ENCODE results near the gene NEK7.
"Not testable (repeated sequence)": the region's sequence is repeated elsewhere in the genome, so short reads cannot be mapped to it uniquely, and the experiment has no call there.

NEK7 gene

DNA sequence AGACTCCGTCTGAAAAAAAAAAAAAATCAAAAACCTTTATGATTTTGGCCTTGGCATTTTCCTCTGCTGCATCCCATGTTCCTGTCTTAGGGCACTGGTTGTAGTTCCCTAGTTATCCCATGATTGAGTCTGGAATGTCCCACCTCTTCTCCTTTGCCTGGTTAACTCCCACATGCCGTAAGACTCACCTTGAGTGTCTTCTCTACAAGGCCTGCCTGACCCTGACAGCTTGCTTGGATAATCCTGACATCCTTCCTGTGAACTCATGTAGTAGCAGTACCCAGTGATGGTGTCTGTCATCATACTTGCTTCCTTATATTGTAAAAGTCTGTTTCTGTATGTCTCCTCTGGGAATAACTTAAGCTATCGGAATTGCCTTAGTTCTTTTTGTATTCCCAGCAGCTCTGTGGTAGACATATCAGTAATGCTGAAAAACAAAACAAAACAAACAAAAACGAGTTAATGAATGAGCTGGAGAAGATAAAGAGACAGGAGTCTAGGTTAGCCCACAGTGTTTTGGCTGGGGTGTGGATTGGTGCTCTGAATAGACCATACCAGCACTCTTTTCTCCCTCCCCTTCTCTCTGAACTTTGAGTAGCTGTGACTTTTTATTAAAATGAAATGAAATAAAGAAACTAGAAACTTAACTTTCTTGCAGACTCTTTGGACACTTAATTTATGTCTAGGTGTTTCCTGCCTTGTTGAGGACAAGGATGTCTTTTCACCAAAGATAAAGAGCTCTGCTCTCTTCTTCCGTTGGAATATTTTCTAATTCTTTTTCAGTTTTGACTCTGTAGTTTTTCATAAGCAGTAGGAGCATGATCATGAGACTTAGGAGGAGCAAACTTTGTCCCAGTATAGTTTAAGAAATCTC is 15.1 kb downstream of the NEK7 start:
- no peak for DNase-seq

DNA sequence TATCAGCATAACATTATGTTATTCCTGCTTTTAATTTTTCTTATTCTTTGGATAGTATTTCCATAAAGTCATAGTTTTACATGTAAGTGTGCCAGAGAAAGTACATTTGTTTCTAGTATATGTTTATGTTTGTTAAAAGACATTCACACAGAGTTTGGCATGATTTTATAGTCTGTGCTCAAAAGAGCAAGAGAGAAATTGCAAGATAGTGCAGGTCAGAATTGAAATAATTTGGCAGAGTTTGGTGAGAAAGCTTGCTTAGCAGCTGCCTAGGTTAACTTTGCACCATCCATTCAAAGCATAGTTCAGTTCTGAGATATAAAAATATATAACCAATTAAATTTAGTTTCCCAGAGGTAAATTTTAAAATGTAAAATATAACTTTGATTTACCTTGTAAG is 17.0 kb downstream of the NEK7 start:
- DNase-seq, result no peak

GRCh38 chr1:198174297-198174696 is 17.5 kb downstream of the NEK7 start:
- DNase-seq, result no peak

- no peak for DNase-seq
Measured at GRCh38 chr1:198175423-198176170, 18.8 kb downstream of the NEK7 start.

DNA sequence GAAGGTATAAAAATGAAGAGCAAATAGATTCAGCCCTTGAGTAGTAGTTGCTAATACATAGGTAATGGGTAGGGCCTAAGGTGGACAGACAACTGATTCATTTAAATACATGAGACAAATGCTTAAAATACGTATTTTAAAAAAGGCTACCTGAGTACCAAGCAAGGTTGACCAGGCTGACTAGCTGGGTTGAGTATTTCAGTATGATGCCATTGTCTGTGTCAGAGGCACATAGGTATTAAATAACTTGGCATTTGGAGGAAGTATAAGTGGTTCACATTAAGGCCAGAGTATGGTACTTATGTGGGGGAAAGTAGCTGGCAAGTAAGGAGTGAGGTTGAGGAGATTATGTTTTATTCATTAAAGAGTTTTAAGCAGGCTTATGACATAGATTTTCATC is 19.4 kb downstream of the NEK7 start:
- no peak for DNase-seq

GRCh38 chr1:198177546-198177945 is 20.7 kb downstream of the NEK7 start:
- no peak for DNase-seq

- no peak for DNase-seq
Measured at GRCh38 chr1:198178615-198179014, 21.8 kb downstream of the NEK7 start.

DNA sequence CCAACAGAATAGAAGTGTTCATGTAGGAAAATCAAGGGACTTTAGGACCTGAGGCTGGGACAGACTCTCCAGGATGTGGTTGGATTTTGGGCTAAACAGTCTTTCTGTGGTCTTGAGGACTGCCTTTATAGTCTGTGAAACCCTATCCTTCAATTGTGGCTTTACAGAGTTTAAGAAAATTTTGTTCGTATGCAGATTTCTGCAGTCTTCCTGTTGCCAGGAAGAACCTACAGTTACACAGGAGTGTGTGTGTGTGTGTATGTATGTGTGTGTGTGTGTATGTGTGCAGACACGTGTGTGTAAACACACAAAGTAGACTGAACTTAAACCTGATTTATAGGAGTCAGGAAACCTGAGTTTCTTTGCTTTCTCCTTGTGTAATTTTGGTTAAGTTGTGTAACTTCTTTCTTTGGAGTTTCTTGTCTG is 22.8 kb downstream of the NEK7 start:
- no peak for DNase-seq

- no peak for DNase-seq
Measured at GRCh38 chr1:198183605-198184004, 26.8 kb downstream of the NEK7 start.

- DNase-seq, result no peak
Measured at GRCh38 chr1:198184516-198184915, 27.7 kb downstream of the NEK7 start.

DNA sequence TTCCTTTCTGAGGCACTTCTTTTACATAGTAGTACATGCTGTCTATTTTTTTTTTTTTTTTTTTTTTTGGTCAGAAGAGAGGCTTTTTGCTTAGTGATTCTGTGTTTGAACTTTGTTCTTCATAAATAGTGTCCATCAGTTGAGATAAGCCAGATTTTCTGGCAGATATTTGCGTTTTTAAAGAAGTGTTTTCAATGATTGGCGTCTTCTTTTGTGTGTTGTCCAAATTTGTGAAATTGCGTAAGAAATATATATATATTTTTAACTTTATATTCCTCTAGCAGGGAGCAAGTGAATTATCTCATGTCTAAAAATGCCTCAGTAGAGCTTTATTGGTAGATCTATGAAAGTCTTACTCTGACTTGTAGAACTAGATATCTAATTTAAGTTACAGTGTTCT is 28.3 kb downstream of the NEK7 start:
- DNase-seq, result no peak

DNA sequence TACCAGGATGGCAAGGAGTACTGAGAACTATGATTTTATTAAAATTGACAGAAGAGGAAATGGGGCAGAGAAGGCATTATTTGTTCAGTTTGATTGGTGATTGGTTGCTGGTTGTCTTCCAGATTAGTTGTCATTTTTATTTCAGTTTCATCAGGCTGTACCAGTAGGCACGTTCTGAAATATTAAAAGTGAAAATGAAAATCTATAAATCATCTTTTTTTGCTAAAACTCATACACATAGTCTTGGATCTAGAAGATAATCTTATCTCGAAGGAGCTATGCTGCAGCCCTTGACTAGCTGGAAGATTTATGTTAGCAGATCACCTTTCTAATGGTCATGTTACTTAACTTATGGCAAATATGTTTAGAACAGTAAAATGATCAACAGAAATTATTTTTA is 29.0 kb downstream of the NEK7 start:
- no peak for DNase-seq

DNA sequence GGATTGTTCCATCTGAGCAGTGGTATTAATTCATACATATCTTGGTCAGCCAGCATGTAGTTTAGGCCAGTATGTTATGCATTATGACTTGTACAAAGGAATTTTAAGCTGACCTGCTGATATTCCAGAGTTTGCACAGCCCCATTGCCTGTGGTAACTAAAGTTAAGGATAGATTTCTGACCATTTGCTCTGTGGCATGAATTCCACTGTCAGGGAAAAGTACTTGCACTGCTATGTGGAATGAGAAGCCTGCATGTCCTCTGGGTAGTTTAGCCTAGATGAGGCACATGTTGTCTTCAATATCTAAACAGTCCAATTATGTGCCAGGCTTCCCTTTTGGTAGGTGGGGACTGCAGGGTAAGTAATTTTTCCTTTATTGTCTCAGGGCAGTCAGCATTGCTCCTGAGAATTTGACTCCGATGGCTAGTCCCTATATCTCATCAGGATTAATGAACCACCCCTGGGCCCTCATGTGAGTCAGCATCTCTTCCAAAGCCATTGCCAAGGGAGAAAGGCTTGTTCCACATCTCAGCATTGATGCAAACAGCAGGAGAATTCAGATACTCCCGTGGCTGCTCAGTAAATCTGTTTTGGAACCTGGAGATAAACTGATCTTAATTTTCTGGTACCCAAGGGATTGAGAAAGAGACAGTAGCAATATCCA is 30.2 kb downstream of the NEK7 start:
- DNase-seq, result no peak

DNA sequence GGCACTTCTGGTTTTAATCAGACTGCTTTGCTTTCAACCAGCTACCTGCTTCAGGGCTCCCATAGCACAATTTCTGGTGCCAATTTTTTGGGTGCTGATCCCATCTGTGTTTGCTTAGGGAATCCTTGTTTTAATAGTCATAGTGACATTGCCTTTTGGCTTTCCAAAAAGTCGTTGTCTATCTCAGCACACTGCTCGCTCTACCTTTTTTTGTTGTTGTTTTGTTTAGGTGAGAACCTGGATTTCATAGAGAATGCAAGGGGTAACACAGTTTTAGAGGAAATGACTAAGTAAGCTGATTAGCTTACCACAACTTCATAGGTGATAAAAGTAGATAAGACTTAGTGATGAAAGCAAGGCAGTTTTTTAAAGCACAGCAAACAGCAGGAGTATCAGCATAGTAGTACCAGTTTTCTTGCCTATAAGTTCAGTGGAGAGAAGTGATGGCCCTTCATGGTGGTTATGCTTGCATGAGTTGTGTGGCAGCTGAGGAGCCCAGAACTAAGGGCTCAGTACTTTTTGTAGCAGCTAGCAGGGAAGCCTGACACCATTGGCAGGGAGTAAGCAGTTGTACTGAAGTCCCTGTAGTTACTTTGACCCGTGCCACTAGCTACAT is 31.3 kb downstream of the NEK7 start:
- DNase-seq, result no peak

- no peak for DNase-seq
Measured at GRCh38 chr1:198191117-198191516, 34.3 kb downstream of the NEK7 start.

DNA sequence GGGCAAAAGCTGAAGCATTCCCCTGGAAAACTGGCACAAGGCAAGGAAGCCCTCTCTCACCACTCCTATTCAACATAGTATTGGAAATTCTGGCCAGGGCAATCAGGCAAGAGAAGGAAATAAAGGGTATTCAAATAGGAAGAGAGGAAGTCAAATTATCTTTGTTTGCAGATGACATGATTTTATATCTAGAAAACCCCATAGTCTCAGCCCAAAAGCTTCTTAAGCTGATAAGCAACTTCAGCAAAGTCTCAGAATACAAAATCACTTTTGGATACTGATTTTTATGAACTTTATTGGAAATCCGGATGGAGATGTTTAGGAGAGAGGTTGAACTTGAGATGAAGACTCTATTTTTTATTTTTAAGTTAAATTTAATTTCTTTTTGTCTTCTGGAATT is 37.1 kb downstream of the NEK7 start:
- DNase-seq, result not testable (repeated sequence)

GRCh38 chr1:198196630-198197029 is 39.8 kb downstream of the NEK7 start:
- DNase-seq, result no peak

- no peak for DNase-seq
Measured at GRCh38 chr1:198197285-198197684, 40.5 kb downstream of the NEK7 start.

DNA sequence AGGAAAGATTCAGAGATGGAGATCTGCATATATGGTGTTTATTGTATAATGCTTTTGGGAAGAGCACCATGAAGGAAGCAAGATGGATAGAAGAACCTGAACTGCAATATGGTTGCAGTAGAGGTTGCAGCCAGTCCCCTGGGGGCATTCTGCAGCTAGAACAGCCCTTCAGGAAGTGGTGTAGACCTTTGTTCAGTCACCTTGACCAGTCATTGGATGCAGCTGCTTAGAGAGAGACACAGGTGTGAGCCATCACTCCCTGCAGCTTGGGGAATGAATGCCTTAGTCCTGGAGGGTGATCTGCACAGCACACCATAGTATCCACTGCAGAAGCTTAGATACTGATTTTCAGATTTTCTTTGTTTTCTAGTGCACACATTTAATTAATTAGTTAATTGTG is 42.3 kb downstream of the NEK7 start:
- no peak for DNase-seq

DNA sequence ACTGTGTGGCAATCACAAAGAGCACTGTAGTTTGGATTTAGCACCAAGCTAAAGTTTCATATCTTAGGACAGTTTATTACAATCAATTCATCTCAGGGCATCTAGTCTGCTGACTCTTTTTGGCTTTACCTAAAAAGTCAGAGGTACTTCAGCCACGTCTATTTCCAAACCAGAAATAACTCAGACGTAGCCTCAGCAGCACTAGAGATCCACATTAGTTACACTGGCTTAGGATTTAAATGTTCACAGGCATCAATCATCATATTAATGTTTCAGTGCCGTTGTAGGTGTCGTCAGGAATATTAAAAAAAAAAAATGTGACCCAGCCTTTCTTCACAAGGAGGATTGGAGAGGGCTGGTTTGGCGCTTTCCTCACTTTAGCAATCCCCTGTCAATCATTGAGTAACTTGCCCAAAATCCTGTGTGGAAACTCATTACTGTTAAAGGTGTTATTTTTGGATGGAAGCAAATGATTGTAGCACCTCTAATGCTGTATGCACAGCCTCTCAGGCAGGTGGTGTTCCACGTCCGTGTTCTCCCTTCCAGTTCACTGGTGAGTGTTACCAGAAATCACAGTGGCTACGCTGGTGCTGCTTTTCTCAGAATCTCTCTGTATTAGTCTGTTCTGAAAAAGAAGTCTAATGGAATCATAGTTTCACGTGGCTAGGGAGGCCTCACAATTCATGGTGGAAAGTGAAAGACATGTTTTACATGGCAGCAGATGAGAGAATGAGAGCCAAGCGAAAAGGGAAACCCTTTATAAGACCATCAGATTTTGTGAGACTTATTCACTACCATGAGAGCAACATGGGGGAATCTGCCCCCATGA is 45.4 kb downstream of the NEK7 start:
- DNase-seq, result no peak

DNA sequence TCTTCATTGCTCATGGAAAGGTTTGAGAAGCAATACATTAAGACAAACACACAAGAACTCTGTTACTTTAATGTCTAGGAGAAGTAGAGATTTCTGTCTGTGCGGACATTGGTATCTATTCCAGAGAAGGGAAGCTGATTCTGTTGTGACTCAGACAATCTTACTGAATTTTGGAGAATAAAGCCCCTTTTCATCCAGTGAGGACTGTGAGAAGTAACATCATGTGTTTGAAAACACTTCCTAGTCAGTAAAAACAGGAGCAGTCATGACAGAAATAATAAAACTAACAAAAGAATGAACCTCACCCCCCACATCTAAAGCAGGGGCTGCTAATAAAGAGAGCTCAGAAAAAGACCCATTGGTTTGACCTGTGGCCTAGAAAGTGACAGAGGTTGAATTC is 46.6 kb downstream of the NEK7 start:
- no peak for DNase-seq

Data from hypothalamus (tissue), 51 donors.